Ovary (tissue), 3 donors: ENCODE results near the gene NIPA2.

ENCODE experiments used
- CTCF ChIP-seq, 3 donors: fragments of 450-650 bp in 2 of 3; fragments of 200-600 bp in 1 of 3; IDR thresholded peaks; one replicate each; pipeline versions ENCODE4 v1.5.1 to v1.8.0; 2016 to 2022; ENCODE audit warnings: antibody characterized with exemption in 3 of 3, mild to moderate bottlenecking in 1 of 3
- POLR2A ChIP-seq: fragments of 450-650 bp; IDR thresholded peaks from one replicate; pipeline ENCODE4 v1.6.1; 2017; ENCODE audit warnings: antibody characterized with exemption, mild to moderate bottlenecking, moderate library complexity
- donor health status: DM: no; HTN: no; CAD: no.

DNA sequence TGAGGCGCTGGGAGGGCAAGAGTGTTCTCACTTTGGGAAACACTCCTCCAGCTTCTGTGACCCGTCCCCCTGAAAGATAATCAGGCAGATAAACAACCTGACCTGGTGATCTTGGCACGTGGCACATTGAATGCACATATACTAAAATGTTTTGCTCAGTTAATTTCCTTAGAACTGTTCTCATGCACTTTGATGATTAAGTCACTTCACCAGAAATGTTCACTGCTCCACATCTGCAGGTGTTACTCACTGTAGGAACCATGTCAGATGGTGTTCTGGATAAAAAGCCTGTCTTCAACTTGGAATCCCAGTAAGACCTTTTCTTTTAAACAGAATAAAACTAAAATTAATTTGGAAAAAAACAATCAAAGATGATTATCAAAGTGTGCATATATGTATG lies 24.6 kb upstream of the NIPA2 start:
- TF ChIP-seq CTCF (IDR thresholded peaks at IDR 0.05) = no peak
- TF ChIP-seq POLR2A = no peak
